ENCODE measurements around the gene HHEX. TPM values are rescaled to one million over a fixed set of nuclear protein-coding genes. Genes with fewer than 3 reads are reported as not detected.

Gene HHEX
- total and polyA plus RNA-seq, 2 of the 8 experiments (the other 6 are each of a cell fraction or from before 2014, with no cell fraction given), result 0.56 to 1.5 TPM

- H3K4me2 ChIP-seq (ENCODE audit: insufficient read depth in 1 of 2, low read depth in 2 of 2, low read length in 2 of 2), result no peak overlapping the region
- H3K18ac ChIP-seq (ENCODE audit: extremely low read depth, low read length), result no peak overlapping the region
- no peaks in the 10 kb centered on the region for H3K36me3 ChIP-seq (ENCODE audit: control insufficient read depth in 2 of 4, insufficient read depth in 4 of 4, low read length in 3 of 4)
- H3K79me2 ChIP-seq (ENCODE audit: control insufficient read depth in 1 of 2, insufficient read depth in 2 of 2, low read length in 2 of 2), result no peaks in the 10 kb centered on the region
- no peak overlapping the region for H2BK120ac ChIP-seq (replicated peaks; ENCODE audit: low read depth, low read length)
- POLR2A ChIA-PET (ENCODE audit: partially characterized antibody), result no interaction called here
- H3K27me3 ChIP-seq (replicated peaks in 1 of 4; ENCODE audit: control insufficient read depth in 3 of 4, extremely low read depth in 1 of 4, insufficient read depth in 3 of 4, low read length in 3 of 4), result no peaks in the 10 kb centered on the region
- FAIRE-seq, result no peak
- no peak overlapping the region for H3K4me3 ChIP-seq (ENCODE audit: extremely low read depth in 1 of 4, insufficient read depth in 2 of 4, low read depth in 3 of 4, low read length in 4 of 4)
- H4K5ac ChIP-seq (ENCODE audit: insufficient read length, low read depth, low read length), result no peak overlapping the region
- WGBS, 2 experiments (ENCODE audit: extremely low coverage in 1 of 2, insufficient coverage in 1 of 2, insufficient read length in 1 of 2, insufficient replicate concordance in 2 of 2, low coverage in 1 of 2, low lambda C conversion rate in 2 of 2, missing lambda C conversion rate in 1 of 2), result 96% methylated on average over 6 of the region's 6 CpGs; no CpG with 5 or more reads in 1 of the 2 experiments
- no peak overlapping the region for H2BK5ac ChIP-seq (ENCODE audit: low read depth, low read length)
- H4K20me1 ChIP-seq (replicated peaks in 1 of 2; ENCODE audit: control insufficient read depth in 1 of 2, insufficient read depth in 2 of 2, low read length in 2 of 2), result no peaks in the 10 kb centered on the region
- H3K23me2 ChIP-seq (ENCODE audit: low read depth, low read length), result no peaks in the 10 kb centered on the region
- H3K4me1 ChIP-seq (replicated peaks in 1 of 4; ENCODE audit: control insufficient read depth in 3 of 4, insufficient read depth in 4 of 4, low read length in 3 of 4), result no peaks in the 10 kb centered on the region
- H3K9ac ChIP-seq (replicated peaks in 1 of 4; ENCODE audit: extremely low read depth in 1 of 4, low read depth in 3 of 4, low read length in 3 of 4), result no peak overlapping the region
- DNase-seq (ENCODE audit: low read depth in 1 of 2, low spot score in 2 of 2), result no peak
- TF ChIP-seq SP1 (IDR thresholded peaks at IDR 0.05; ENCODE audit: low read depth, low read length), result no peak
- no peak for TF ChIP-seq NRF1 (IDR thresholded peaks at IDR 0.05; ENCODE audit: low read depth, low read length)
- TF ChIP-seq MAX (IDR thresholded peaks at IDR 0.05), result no peak
- TF ChIP-seq POLR2AphosphoS5 (IDR thresholded peaks at IDR 0.05; ENCODE audit: low read depth, low read length), result no peak
- no peak for TF ChIP-seq CHD1 (IDR thresholded peaks at IDR 0.05; ENCODE audit: low read depth, low read length)
- no peak for TF ChIP-seq CHD2 (IDR thresholded peaks at IDR 0.05; ENCODE audit: low read length)
- no peak for TF ChIP-seq TBP (IDR thresholded peaks at IDR 0.05; ENCODE audit: low read depth, low read length)
- TF ChIP-seq RXRA (IDR thresholded peaks at IDR 0.05; ENCODE audit: insufficient read depth, low read depth, low read length), result no peak
- no peak for TF ChIP-seq JUND (IDR thresholded peaks at IDR 0.05; ENCODE audit: low read length)
- TF ChIP-seq KDM1A (IDR thresholded peaks at IDR 0.05; ENCODE audit: borderline replicate concordance, low read length), result no peak
- no peak overlapping the region for H2BK15ac ChIP-seq (ENCODE audit: low read length)
- no peak overlapping the region for H2BK12ac ChIP-seq (ENCODE audit: low read depth, low read length)
- no peak overlapping the region for H3K27ac ChIP-seq (ENCODE audit: low read depth, low read length)
- no peaks in the 10 kb centered on the region for H3K79me1 ChIP-seq (ENCODE audit: low read depth, low read length)
- no peak overlapping the region for H3K4ac ChIP-seq (replicated peaks; ENCODE audit: insufficient read length, low read depth, low read length)
- CTCF ChIA-PET (ENCODE audit: partially characterized antibody), result interaction anchor here (2.1 kb wide), 1 partner anchor 23 kb away, joined by 5 read pairs; no protein-coding TSS in a partner anchor
- H3K56ac ChIP-seq (replicated peaks; ENCODE audit: insufficient read length, low read depth, low read length), result no peak overlapping the region
- H3K9me3 ChIP-seq (ENCODE audit: insufficient read depth in 2 of 2, low read depth in 1 of 2, low read length in 1 of 2), result peaks cover 0 to 3% of the 10 kb centered on the region in 2 experiments; a peak in 1 of 4 replicates
- H2BK20ac ChIP-seq (ENCODE audit: low read length), result no peak overlapping the region
- H3K14ac ChIP-seq (ENCODE audit: insufficient read length), result no peak overlapping the region
- H4K91ac ChIP-seq (replicated peaks; ENCODE audit: insufficient read length, low read length), result no peak overlapping the region
- no peak overlapping the region for H3K23ac ChIP-seq (ENCODE audit: insufficient read length)
- H2AK5ac ChIP-seq (ENCODE audit: low read depth, low read length), result no peak overlapping the region
- H4K8ac ChIP-seq (ENCODE audit: extremely low read depth, insufficient read depth, low read length), result no peak overlapping the region
- no peak overlapping the region for H2AFZ ChIP-seq (ENCODE audit: low read length)
These were observed 22.7 kb upstream of the HHEX start for GRCh38 chr10:92667078-92667477.

Data from H1 (cell line).